HepG2 (cell line): ENCODE results near the gene FAM222B. TPM values are rescaled to one million over a fixed set of nuclear protein-coding genes. Genes with fewer than 3 reads are reported as not detected.

Experiments used
- ADNP ChIP-seq: sonication (generic); formaldehyde crosslinking; IDR thresholded peaks from 2 replicates; pipeline ENCODE4 v1.4.0; 2020; ENCODE audit warnings: missing genetic modification reagents
- ERF ChIP-seq: IDR thresholded peaks from 2 replicates; pipeline ENCODE4 v1.6.1; 2018; ENCODE audit warnings: missing biosample characterization, missing genetic modification reagents
- ETV6 ChIP-seq: sonication (generic); formaldehyde crosslinking; conservative IDR thresholded peaks from 2 replicates; pipeline ENCODE4 v1.4.0; 2020; ENCODE audit warnings: missing genetic modification reagents
- GATAD2A ChIP-seq: IDR thresholded peaks from 2 replicates; pipeline ENCODE4 v1.6.1; 2016
- HNRNPK ChIP-seq: fragments of 200-400 bp; formaldehyde crosslinking; IDR thresholded peaks from 2 replicates; pipeline ENCODE4 v1.6.1; 2018; ENCODE audit warnings: low read length, low read depth, moderate library complexity, mild to moderate bottlenecking; ENCODE audit not compliant: poor library complexity, severe bottlenecking
- HOXA5 ChIP-seq: sonication (generic); formaldehyde crosslinking; IDR thresholded peaks from 2 replicates; pipeline ENCODE4 v1.4.0; 2020; ENCODE audit warnings: missing genetic modification reagents
- HOXD1 ChIP-seq: sonication (generic); formaldehyde crosslinking; IDR thresholded peaks from 2 replicates; pipeline ENCODE4 v1.5.0; 2020; ENCODE audit warnings: missing genetic modification reagents
- IKZF1 ChIP-seq: fragments of 450-650 bp; IDR thresholded peaks from 2 replicates; pipeline ENCODE4 v1.7.1; 2016
- KAT2B ChIP-seq: fragments of 150-350 bp; IDR thresholded peaks from 2 replicates; pipeline ENCODE4 v1.6.1; 2014; ENCODE audit warnings: low read depth, low read length, borderline replicate concordance
- KAT7 ChIP-seq: IDR thresholded peaks from 2 replicates; pipeline ENCODE4 v1.6.1; 2018; ENCODE audit warnings: borderline replicate concordance, missing compliant biosample characterization
- KDM5A ChIP-seq: fragments of 200-600 bp; sonication (generic); IDR thresholded peaks from 2 replicates; pipeline ENCODE4 v1.7.0; 2018; ENCODE audit warnings: antibody characterized with exemption, mild to moderate bottlenecking, low read length, borderline replicate concordance
- MYC ChIP-seq: sonication (generic); formaldehyde crosslinking; IDR thresholded peaks from 2 replicates; pipeline ENCODE4 v1.9.0; 2021; ENCODE audit warnings: missing genetic modification reagents, borderline replicate concordance
- SKI ChIP-seq: fragments of 450-650 bp; IDR thresholded peaks from one replicate; pipeline ENCODE4 v1.6.1; 2018; ENCODE audit warnings: mild to moderate bottlenecking; ENCODE audit not compliant: partially characterized antibody
- TFAP4 ChIP-seq: sonication (generic); IDR thresholded peaks from 2 replicates; pipeline ENCODE4 v1.6.1; 2016; ENCODE audit warnings: low read depth, borderline replicate concordance
- THAP11 ChIP-seq: IDR thresholded peaks from 2 replicates; pipeline ENCODE4 v1.6.1; 2016; ENCODE audit warnings: missing biosample characterization, missing genetic modification reagents
- ZBTB25 ChIP-seq: IDR thresholded peaks from 2 replicates; pipeline ENCODE4 v1.6.1; 2018; ENCODE audit warnings: missing genetic modification reagents
- ZFP90 ChIP-seq: sonication (generic); formaldehyde crosslinking; IDR thresholded peaks from 2 replicates; pipeline ENCODE4 v1.8.0; 2022; ENCODE audit warnings: missing genetic modification reagents, mild to moderate bottlenecking, inconsistent platforms, borderline replicate concordance
- ZNF280B ChIP-seq: sonication (generic); formaldehyde crosslinking; IDR thresholded peaks from 2 replicates; pipeline ENCODE4 v1.5.0; 2020; ENCODE audit warnings: missing genetic modification reagents, mild to moderate bottlenecking, borderline replicate concordance
- ZNF280D ChIP-seq: sonication (generic); formaldehyde crosslinking; IDR thresholded peaks from 2 replicates; pipeline ENCODE4 v1.5.1; 2020; ENCODE audit warnings: mild to moderate bottlenecking, missing genetic modification reagents
- ZNF350 ChIP-seq: sonication (generic); formaldehyde crosslinking; IDR thresholded peaks from 2 replicates; pipeline ENCODE4 v1.4.0; 2020; ENCODE audit warnings: mild to moderate bottlenecking, low read depth, missing genetic modification reagents, borderline replicate concordance
- ZNF607 ChIP-seq: sonication (generic); formaldehyde crosslinking; IDR thresholded peaks from 2 replicates; pipeline ENCODE4 v1.5.1; 2020; ENCODE audit warnings: missing genetic modification reagents, mild to moderate bottlenecking, borderline replicate concordance
- ZNF616 ChIP-seq: sonication (generic); formaldehyde crosslinking; IDR thresholded peaks from 2 replicates; pipeline ENCODE4 v1.5.0; 2020; ENCODE audit warnings: low read depth, mild to moderate bottlenecking, missing genetic modification reagents
- ZNF672 ChIP-seq: sonication (generic); formaldehyde crosslinking; IDR thresholded peaks from 2 replicates; pipeline ENCODE4 v1.8.1; 2022; ENCODE audit warnings: missing genetic modification reagents
- ZZZ3 ChIP-seq: sonication (generic); formaldehyde crosslinking; IDR thresholded peaks from 2 replicates; pipeline ENCODE4 v1.4.0; 2020; ENCODE audit warnings: missing genetic modification reagents, mild to moderate bottlenecking, borderline replicate concordance
- polyA plus RNA-seq, 8 experiments: library from polyadenylated mRNA; depleted of rRNA in 3 of 8; stranded (reverse) in 7 of 8; unstranded in 1 of 8; fragments of >200 nt; fragmentation: Illumina TruSeq in 4 of 8; extraction: Trizol in 4 of 8; gene quantifications; 2 replicates each; pipeline versions ENCODE4 v1.2.1 to v1.2.3, GENCODE V29; 2011 to 2016; ENCODE audit warnings: low read depth in 4 of 8, missing spikeins in 1 of 8, mixed read lengths in 1 of 8; ENCODE audit not compliant: insufficient read depth in 1 of 8
- total RNA-seq, 5 experiments: library from RNA; depleted of rRNA; stranded (reverse); fragments of >200 nt; fragmentation: Illumina TruSeq; extraction: Trizol; gene quantifications; 2 replicates each; pipeline ENCODE4 v1.2.3, GENCODE V29; 2016; ENCODE audit warnings: low read depth in 1 of 5

The FAM222B gene
- total and polyA plus RNA-seq, 2 of the 13 experiments (the other 11 are each of a cell fraction or from before 2014, with no cell fraction given), result 3.5 to 7.3 TPM

GRCh38 chr17:28842282-28843012 is at the start of gene FAM222B (continued):
- TF ChIP-seq ZNF280D (0 out of 2 replicates have a peak, but pooled peaks have one; percentile 32), ZNF616 (0 out of 2 replicates have a peak, but pooled peaks have one; percentile 11), HOXD1 (CRISPR knock-in tag) (no peak), ZNF672 (CRISPR knock-in tag) (no peak), IKZF1 (no peak), THAP11 (CRISPR knock-in tag) (peak; percentile 53), ZNF350 (peak; percentile 59; the same call in 1 of the 2 replicates), KAT2B (no peak), KAT7 (CRISPR knock-in tag) (0 out of 2 replicates have a peak, but pooled peaks have one; percentile 69), ZNF607 (0 out of 2 replicates have a peak, but pooled peaks have one; percentile 11), TFAP4 (peak; percentile 73; the same call in 1 of the 2 replicates), KDM5A (peak; percentile 53; the same call in 1 of the 2 replicates), ZFP90 (CRISPR knock-in tag) (0 out of 2 replicates have a peak, but pooled peaks have one; percentile 35), HOXA5 (peak; percentile 66; the same call in 1 of the 2 replicates), HNRNPK (peak; percentile 59), ERF (CRISPR knock-in tag) (peak; percentile 39; the same call in 1 of the 2 replicates), ZBTB25 (no peak), ADNP (CRISPR knock-in tag) (no peak), GATAD2A (CRISPR knock-in tag) (no peak), ZNF280B (CRISPR knock-in tag) (peak; percentile 60; the same call in 1 of the 2 replicates), SKI (peak; percentile 22), MYC (peak; percentile 52; the same call in 1 of the 2 replicates), ZZZ3 (0 out of 2 replicates have a peak, but pooled peaks have one; percentile 28), ETV6 (CRISPR knock-in tag) (no peak)
